GM06990 (cell line): ENCODE results near the gene DTX3.

ENCODE experiments used
- DNase-seq: peaks from one replicate; pipeline ENCODE4 v3.0.0-alpha.2; 2011; ENCODE audit not compliant: insufficient read length; ENCODE audit errors: extremely low read depth
- H3K27me3 ChIP-seq: replicated peaks from 2 replicates; pipeline ENCODE4 v1.6.0; 2011; ENCODE audit warnings: low read length; ENCODE audit not compliant: control insufficient read depth, insufficient read depth
- H3K36me3 ChIP-seq: 2 replicates; pipeline ENCODE4 v1.5.1; 2011; ENCODE audit warnings: low read length; ENCODE audit not compliant: control insufficient read depth, insufficient read depth
- H3K4me3 ChIP-seq: replicated peaks from 2 replicates; pipeline ENCODE4 v1.5.1; 2011; ENCODE audit warnings: low read depth, mild to moderate bottlenecking, control low read depth, low read length
- CTCF ChIP-seq: IDR thresholded peaks from 2 replicates; pipeline ENCODE4 v1.5.1; 2011; ENCODE audit warnings: low read length, control low read depth, mild to moderate bottlenecking, inconsistent platforms; ENCODE audit not compliant: insufficient read depth, poor library complexity, severe bottlenecking

DTX3 gene

GRCh38 chr12:57602544-57602943, 2.1 kb upstream of the DTX3 start:
- DNase-seq = no peak
- Histone ChIP-seq H3K36me3 (peaks cover 16% of the 10 kb centered on the region), H3K27me3 (no peaks in the 10 kb centered on the region), H3K4me3 (no peak overlapping the region)
- TF ChIP-seq CTCF = no peak

- no peaks in the 10 kb centered on the region for H3K27me3 ChIP-seq
- no peak for DNase-seq
Observed at GRCh38 chr12:57603324-57603723, 1.3 kb upstream of the DTX3 start.

GRCh38 chr12:57603815-57604453, 690 bp upstream of the DTX3 start:
- no peak for DNase-seq
- Histone ChIP-seq H3K27me3 (no peaks in the 10 kb centered on the region), H3K36me3 (peaks cover 13% of the 10 kb centered on the region), H3K4me3 (peak overlapping the region; percentile 83)
- no peak for TF ChIP-seq CTCF

More at GRCh38 chr12:57603324-57603723, 1.3 kb upstream of the DTX3 start:
- no peak for TF ChIP-seq CTCF
- no peak overlapping the region for H3K4me3 ChIP-seq
- peaks cover 14% of the 10 kb centered on the region for H3K36me3 ChIP-seq

GRCh38 chr12:57604992-57605810, 577 bp downstream of the DTX3 start:
- peaks cover 10% of the 10 kb centered on the region for H3K36me3 ChIP-seq
- H3K27me3 ChIP-seq = no peaks in the 10 kb centered on the region
- no peak for DNase-seq
- peak overlapping the region; percentile 83 for H3K4me3 ChIP-seq
- TF ChIP-seq CTCF = no peak

- DNase-seq = no peak
- Histone ChIP-seq H3K27me3 (no peaks in the 10 kb centered on the region), H3K36me3 (peaks cover 8% of the 10 kb centered on the region), H3K4me3 (no peak overlapping the region)
- TF ChIP-seq CTCF = no peak
Observed at GRCh38 chr12:57605811-57606311, 1.2 kb downstream of the DTX3 start.
